ENCODE results near the gene GATAD2A. TPM values are rescaled to one million over a fixed set of nuclear protein-coding genes. Genes with fewer than 3 reads are reported as not detected.

The GATAD2A gene
- total RNA-seq, 1 donor from 2014 or later: 75.6 TPM

DNA sequence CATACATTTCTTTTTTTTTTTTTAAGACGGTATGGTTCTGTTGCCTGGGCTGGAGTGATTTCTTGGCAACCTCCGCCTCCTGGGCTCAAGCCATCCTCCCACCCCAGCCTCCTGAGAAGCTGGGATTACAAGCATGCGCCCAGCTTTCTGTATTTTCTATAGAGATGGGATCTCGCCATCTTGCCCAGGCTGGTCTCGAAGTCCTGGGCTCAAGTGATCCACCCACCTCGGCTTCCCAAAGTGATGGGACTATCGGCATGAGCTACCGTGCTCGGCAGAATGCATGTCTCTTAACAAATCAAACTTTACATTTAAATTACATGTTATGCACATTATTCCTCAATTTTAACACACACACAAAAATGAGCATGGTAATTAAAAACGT is 111.8 kb downstream of the GATAD2A start:
- Mint-ChIP-seq H3K36me3 (ENCODE audit: unreplicated experiment) (peaks cover 11% of the 10 kb centered on the region), H3K27ac (ENCODE audit: unreplicated experiment) (no peak overlapping the region), H3K27me3 (ENCODE audit: unreplicated experiment) (no peaks in the 10 kb centered on the region), H3K4me1 (ENCODE audit: unreplicated experiment) (peaks cover 20% of the 10 kb centered on the region), H3K9me3 (ENCODE audit: unreplicated experiment) (no peaks in the 10 kb centered on the region), H3K4me3 (ENCODE audit: unreplicated experiment) (peak overlapping the region; percentile 88)
- TF ChIP-seq, protein P1, sequence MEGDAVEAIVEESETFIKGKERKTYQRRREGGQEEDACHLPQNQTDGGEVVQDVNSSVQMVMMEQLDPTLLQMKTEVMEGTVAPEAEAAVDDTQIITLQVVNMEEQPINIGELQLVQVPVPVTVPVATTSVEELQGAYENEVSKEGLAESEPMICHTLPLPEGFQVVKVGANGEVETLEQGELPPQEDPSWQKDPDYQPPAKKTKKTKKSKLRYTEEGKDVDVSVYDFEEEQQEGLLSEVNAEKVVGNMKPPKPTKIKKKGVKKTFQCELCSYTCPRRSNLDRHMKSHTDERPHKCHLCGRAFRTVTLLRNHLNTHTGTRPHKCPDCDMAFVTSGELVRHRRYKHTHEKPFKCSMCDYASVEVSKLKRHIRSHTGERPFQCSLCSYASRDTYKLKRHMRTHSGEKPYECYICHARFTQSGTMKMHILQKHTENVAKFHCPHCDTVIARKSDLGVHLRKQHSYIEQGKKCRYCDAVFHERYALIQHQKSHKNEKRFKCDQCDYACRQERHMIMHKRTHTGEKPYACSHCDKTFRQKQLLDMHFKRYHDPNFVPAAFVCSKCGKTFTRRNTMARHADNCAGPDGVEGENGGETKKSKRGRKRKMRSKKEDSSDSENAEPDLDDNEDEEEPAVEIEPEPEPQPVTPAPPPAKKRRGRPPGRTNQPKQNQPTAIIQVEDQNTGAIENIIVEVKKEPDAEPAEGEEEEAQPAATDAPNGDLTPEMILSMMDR (IDR thresholded peaks at IDR 0.05): no peak
- no peak for DNase-seq (ENCODE audit: extremely low spot score, unreplicated experiment)

DNA sequence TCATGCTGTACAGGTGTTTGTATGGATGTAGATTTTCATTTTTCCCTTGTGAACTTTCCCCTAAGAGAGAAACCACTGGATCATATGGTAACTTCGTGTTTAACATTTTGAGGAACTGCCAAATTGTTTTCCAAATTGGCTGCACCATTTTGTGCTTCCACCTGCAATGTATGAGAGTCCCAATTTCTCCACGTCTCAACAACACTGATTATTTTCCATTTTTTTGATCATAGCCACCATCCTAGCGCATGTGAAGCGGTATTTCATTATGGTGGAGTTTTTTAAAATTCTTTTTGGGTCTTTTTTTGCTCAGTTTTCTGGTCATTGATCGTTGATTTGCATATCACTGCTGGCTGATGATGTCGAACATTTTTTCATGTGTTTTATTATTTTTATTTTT is 115.5 kb downstream of the GATAD2A start:
- no peak overlapping the region for H3K4me3 Mint-ChIP-seq (ENCODE audit: unreplicated experiment)
- H3K4me1 Mint-ChIP-seq (ENCODE audit: unreplicated experiment): peaks cover 15% of the 10 kb centered on the region
- no peaks in the 10 kb centered on the region for H3K9me3 Mint-ChIP-seq (ENCODE audit: unreplicated experiment)
- DNase-seq (ENCODE audit: extremely low spot score, unreplicated experiment): no peak
- peaks cover 11% of the 10 kb centered on the region for H3K36me3 Mint-ChIP-seq (ENCODE audit: unreplicated experiment)
- TF ChIP-seq, protein P1 (IDR thresholded peaks at IDR 0.05): no peak
- no peak overlapping the region for H3K27ac Mint-ChIP-seq (ENCODE audit: unreplicated experiment)
- no peaks in the 10 kb centered on the region for H3K27me3 Mint-ChIP-seq (ENCODE audit: unreplicated experiment)

DNA sequence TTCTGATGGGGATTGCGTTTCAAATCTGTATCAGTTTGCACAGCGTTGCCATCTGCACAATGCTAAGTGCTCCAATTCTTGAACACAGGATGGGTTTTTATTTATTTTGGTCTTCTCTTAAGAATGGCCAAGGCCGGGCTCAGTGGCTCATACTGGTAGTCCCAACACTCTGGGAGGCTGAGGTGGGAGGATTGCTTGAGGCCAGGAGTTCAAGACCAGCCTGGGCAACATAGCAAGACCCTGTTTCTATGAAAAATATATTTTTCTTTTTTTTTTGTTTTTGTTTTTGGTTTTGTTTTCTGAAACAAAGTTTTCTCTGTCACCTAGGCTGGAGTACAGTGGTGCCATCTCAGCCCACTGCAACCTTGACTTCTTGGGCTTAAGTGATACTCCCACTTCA is 117.7 kb downstream of the GATAD2A start:
- TF ChIP-seq, protein P1 (IDR thresholded peaks at IDR 0.05): no peak
- peaks cover 2% of the 10 kb centered on the region for H3K4me1 Mint-ChIP-seq (ENCODE audit: unreplicated experiment)
- DNase-seq (ENCODE audit: extremely low spot score, unreplicated experiment): no peak
- peaks cover 14% of the 10 kb centered on the region for H3K36me3 Mint-ChIP-seq (ENCODE audit: unreplicated experiment)
- no peaks in the 10 kb centered on the region for H3K27me3 Mint-ChIP-seq (ENCODE audit: unreplicated experiment)
- H3K9me3 Mint-ChIP-seq (ENCODE audit: unreplicated experiment): no peaks in the 10 kb centered on the region
- no peak overlapping the region for H3K4me3 Mint-ChIP-seq (ENCODE audit: unreplicated experiment)
- H3K27ac Mint-ChIP-seq (ENCODE audit: unreplicated experiment): no peak overlapping the region

DNA sequence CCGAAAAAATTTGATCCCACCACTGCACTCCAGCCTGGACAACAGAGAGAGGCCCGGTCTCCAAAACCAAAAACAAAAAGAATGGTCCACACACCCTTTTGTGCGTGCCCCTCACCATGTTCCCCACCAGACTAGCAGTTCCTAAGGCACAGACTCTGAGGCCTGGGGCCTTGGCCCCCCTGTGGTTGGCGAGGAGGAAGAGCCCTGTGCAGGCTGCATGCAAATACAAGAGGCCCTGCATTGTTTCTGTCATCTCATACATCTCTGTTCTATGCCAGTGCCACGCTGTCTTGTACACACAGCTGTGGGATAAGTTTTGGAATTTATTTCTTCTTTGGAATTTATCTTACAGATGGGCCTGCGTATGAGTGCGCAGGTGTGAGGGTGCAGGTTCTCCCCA is 118.6 kb downstream of the GATAD2A start:
- H3K27me3 Mint-ChIP-seq (ENCODE audit: unreplicated experiment): no peaks in the 10 kb centered on the region
- DNase-seq (ENCODE audit: extremely low spot score, unreplicated experiment): no peak

DNA sequence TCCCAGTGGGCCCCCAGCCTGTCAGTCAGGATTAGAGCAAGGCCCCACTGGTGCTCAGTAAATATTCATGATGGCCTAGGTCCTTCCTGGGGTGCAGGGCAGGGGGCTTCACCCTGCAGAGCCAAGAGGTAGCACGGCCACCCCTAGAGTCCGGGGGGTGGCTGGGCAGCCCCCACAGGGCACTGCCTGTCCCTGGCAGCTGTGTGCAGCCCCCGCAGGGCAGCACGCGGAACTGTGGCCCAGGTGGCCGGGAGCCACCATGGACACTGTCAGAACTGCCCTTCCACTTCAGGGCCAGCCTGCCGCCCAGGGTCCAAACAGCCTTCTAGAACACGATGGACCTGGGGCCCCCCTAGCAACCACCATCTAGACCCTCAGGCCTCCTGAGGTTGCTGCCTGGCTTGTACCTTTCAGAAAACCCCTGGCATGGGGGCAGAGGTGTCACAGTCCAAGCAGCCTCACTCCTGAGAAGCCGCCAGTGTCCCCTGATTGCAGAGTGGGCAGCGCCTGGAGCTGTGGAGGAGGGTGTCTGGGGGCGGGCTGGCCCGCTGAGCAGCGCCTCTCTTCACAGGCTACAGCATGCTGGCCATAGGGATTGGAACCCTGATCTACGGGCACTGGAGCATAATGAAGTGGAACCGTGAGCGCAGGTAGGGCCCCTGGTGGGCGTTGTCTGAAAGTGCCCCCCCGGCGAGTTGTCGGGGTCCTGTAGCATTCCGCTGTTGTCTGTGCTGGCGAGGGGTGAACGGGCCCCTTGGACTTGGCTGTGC is 120.3 kb downstream of the GATAD2A start:
- TF ChIP-seq, protein P1 (IDR thresholded peaks at IDR 0.05): no peak
- no peak for DNase-seq (ENCODE audit: extremely low spot score, unreplicated experiment)
- Mint-ChIP-seq H3K27me3 (ENCODE audit: unreplicated experiment) (no peaks in the 10 kb centered on the region), H3K36me3 (ENCODE audit: unreplicated experiment) (peaks cover 6% of the 10 kb centered on the region), H3K4me3 (ENCODE audit: unreplicated experiment) (no peak overlapping the region), H3K27ac (ENCODE audit: unreplicated experiment) (no peak overlapping the region), H3K9me3 (ENCODE audit: unreplicated experiment) (no peaks in the 10 kb centered on the region), H3K4me1 (ENCODE audit: unreplicated experiment) (peaks cover 15% of the 10 kb centered on the region)

More for the DNA sequence above, 118.6 kb downstream of the GATAD2A start:
- H3K27ac Mint-ChIP-seq (ENCODE audit: unreplicated experiment): no peak overlapping the region
- no peak overlapping the region for H3K4me3 Mint-ChIP-seq (ENCODE audit: unreplicated experiment)
- peaks cover 14% of the 10 kb centered on the region for H3K36me3 Mint-ChIP-seq (ENCODE audit: unreplicated experiment)
- TF ChIP-seq, protein P1 (IDR thresholded peaks at IDR 0.05): no peak
- H3K9me3 Mint-ChIP-seq (ENCODE audit: unreplicated experiment): no peaks in the 10 kb centered on the region
- H3K4me1 Mint-ChIP-seq (ENCODE audit: unreplicated experiment): peaks cover 2% of the 10 kb centered on the region
